K562 (cell line): Measurements from ENCODE around the gene ZNF629. TPM values are rescaled to one million over a fixed set of nuclear protein-coding genes. Genes with fewer than 3 reads are reported as not detected.
A peak's percentile ranks its signal among the peaks of the same experiment; 100 is the strongest.

Source experiments
- BRF2 ChIP-seq: IDR thresholded peaks from 3 replicates; pipeline ENCODE4 v1.6.1; 2011; ENCODE audit warnings: borderline replicate concordance, mild to moderate bottlenecking; ENCODE audit not compliant: insufficient read length, insufficient read depth
- C11orf30 ChIP-seq: fragments of 450-650 bp; IDR thresholded peaks from 2 replicates; pipeline ENCODE4 v1.6.1; 2016; ENCODE audit warnings: low read depth, mild to moderate bottlenecking
- E2F6 ChIP-seq, 2 experiments: IDR thresholded peaks; 2 replicates each; pipeline ENCODE4 v1.6.1; 2011; ENCODE audit warnings: borderline replicate concordance in 1 of 2, control low read depth in 1 of 2, low read depth in 1 of 2, low read length in 1 of 2, mild to moderate bottlenecking in 1 of 2, mixed read lengths in 1 of 2, moderate library complexity in 1 of 2; ENCODE audit not compliant: insufficient read depth in 1 of 2, insufficient read length in 1 of 2, poor library complexity in 1 of 2, severe bottlenecking in 1 of 2; ENCODE audit errors: extremely low read depth in 1 of 2
- EP300 ChIP-seq: IDR thresholded peaks from 2 replicates; pipeline ENCODE4 v1.6.1; 2012; ENCODE audit warnings: low read length, improper control_type of control experiment
- EZH2 ChIP-seq: IDR thresholded peaks from 2 replicates; pipeline ENCODE4 v1.6.1; 2012; ENCODE audit warnings: low read depth, mild to moderate bottlenecking, inconsistent platforms, low read length, borderline replicate concordance
- GATA2 ChIP-seq: sonication (generic); formaldehyde crosslinking; IDR thresholded peaks from 2 replicates; pipeline ENCODE4 v1.4.0; 2020; ENCODE audit warnings: mild to moderate bottlenecking, missing genetic modification reagents
- GTF2A2 ChIP-seq: IDR thresholded peaks from 2 replicates; pipeline ENCODE4 v1.6.1; 2016; ENCODE audit warnings: mild to moderate bottlenecking, missing genetic modification characterization, missing compliant biosample characterization
- HEY1 ChIP-seq: fragments of 250-450 bp; sonication (Bioruptor Pico); IDR thresholded peaks from 2 replicates; pipeline ENCODE4 v1.5.0; 2020; ENCODE audit warnings: mild to moderate bottlenecking, moderate library complexity, borderline replicate concordance
- MXD1 ChIP-seq: fragments of 250-450 bp; sonication (Bioruptor Pico); IDR thresholded peaks from 2 replicates; pipeline ENCODE4 v1.8.0; 2021; ENCODE audit warnings: borderline replicate concordance, mild to moderate bottlenecking, moderate library complexity; ENCODE audit not compliant: poor library complexity, severe bottlenecking
- PTTG1 ChIP-seq: fragments of 450-650 bp; IDR thresholded peaks from 2 replicates; pipeline ENCODE4 v1.6.1; 2016; ENCODE audit warnings: low read depth, mild to moderate bottlenecking, missing genetic modification characterization, missing compliant biosample characterization
- RBM34 ChIP-seq: fragments of 200-400 bp; formaldehyde crosslinking; IDR thresholded peaks from 2 replicates; pipeline ENCODE4 v1.6.1; 2018; ENCODE audit warnings: low read length, borderline replicate concordance; ENCODE audit not compliant: insufficient read depth
- TFAP4 ChIP-seq: sonication (generic); formaldehyde crosslinking; IDR thresholded peaks from 2 replicates; pipeline ENCODE4 v1.8.0; 2022; ENCODE audit warnings: missing genetic modification reagents, mild to moderate bottlenecking, moderate library complexity, borderline replicate concordance
- TSHZ1 ChIP-seq: fragments of 250-450 bp; sonication (Bioruptor Pico); IDR thresholded peaks from 2 replicates; pipeline ENCODE4 v1.4.0; 2020; ENCODE audit warnings: mild to moderate bottlenecking, moderate library complexity
- XRCC3 ChIP-seq: fragments of 450-650 bp; IDR thresholded peaks from 2 replicates; pipeline ENCODE4 v1.6.1; 2017; ENCODE audit warnings: mild to moderate bottlenecking, moderate library complexity
- YY1 ChIP-seq, 3 experiments: IDR thresholded peaks; 2 replicates each; pipeline ENCODE4 v1.6.1; 2011; ENCODE audit warnings: low read length in 2 of 3, mild to moderate bottlenecking in 2 of 3, moderate library complexity in 2 of 3, borderline replicate concordance in 1 of 3, control low read depth in 1 of 3, low read depth in 1 of 3; ENCODE audit not compliant: insufficient read depth in 3 of 3, insufficient replicate concordance in 2 of 3, control insufficient read depth in 1 of 3, insufficient read length in 1 of 3; ENCODE audit errors: extremely low read depth in 1 of 3
- ZNF253 ChIP-seq: fragments of 250-450 bp; sonication (Bioruptor Pico); conservative IDR thresholded peaks from 2 replicates; pipeline ENCODE4 v1.6.1; 2021; ENCODE audit warnings: mild to moderate bottlenecking
- ZNF436 ChIP-seq: fragments of 250-450, 450-650 bp; sonication (Bioruptor Pico); formaldehyde crosslinking; IDR thresholded peaks from 2 replicates; pipeline ENCODE4 v1.7.0; 2020; ENCODE audit warnings: mild to moderate bottlenecking
- polyA plus RNA-seq, 8 experiments: library from polyadenylated mRNA; depleted of rRNA in 4 of 8; stranded (reverse) in 5 of 8; unstranded in 3 of 8; fragments of >200 nt; fragmentation: Nextera tagmentation in 2 of 8; fragmentation: Illumina TruSeq in 1 of 8; extraction: Ambion mirVana in 2 of 8; extraction: Trizol in 1 of 8; gene quantifications; 2 replicates each; pipeline versions ENCODE4 v1.2.1 to v1.2.3, GENCODE V29; 2011 to 2014; ENCODE audit warnings: inconsistent platforms in 1 of 8, missing spikeins in 1 of 8
- total RNA-seq, 7 experiments: library from RNA; depleted of rRNA in 6 of 7; stranded (reverse); fragments of >200 nt in 6 of 7; fragmentation: Illumina TruSeq in 2 of 7; extraction: Trizol in 2 of 7; gene quantifications; 2 replicates each; pipeline versions ENCODE4 v1.2.1 to v1.2.3, GENCODE V29; 2011 to 2021; ENCODE audit warnings: low replicate concordance in 1 of 7

The ZNF629 gene
- total and polyA plus RNA-seq, 9 of the 15 experiments (the other 6 are each of a cell fraction or from before 2014, with no cell fraction given), result 0.44 to 18.8 (median 7.4) TPM

- peak; percentile 84 for TF ChIP-seq C11orf30
- no peak for TF ChIP-seq PTTG1 (tag)
- peak; percentile 35 for TF ChIP-seq MXD1 (CRISPR knock-in tag)
- no peak for TF ChIP-seq BRF2
- no peak for TF ChIP-seq XRCC3
- TF ChIP-seq ZNF253, result no peak
- TF ChIP-seq TSHZ1 (CRISPR knock-in tag), result no peak
- no peak for TF ChIP-seq ZNF436 (CRISPR knock-in tag)
- no peak for TF ChIP-seq GTF2A2 (tag)
- peak; percentile 76 for TF ChIP-seq TFAP4 (CRISPR knock-in tag)
- no peak for TF ChIP-seq GATA2 (CRISPR knock-in tag)
- no peak for TF ChIP-seq EZH2
- no peak for TF ChIP-seq HEY1 (CRISPR knock-in tag)
- TF ChIP-seq RBM34, result peak; percentile 49; the same call in 1 of the 2 replicates
- TF ChIP-seq E2F6 (IDR thresholded peaks at IDR 0.05; ENCODE audit: borderline replicate concordance in 1 of 2, extremely low read depth in 1 of 2, insufficient read depth in 1 of 2, insufficient read length in 1 of 2, low read depth in 1 of 2, low read length in 1 of 2, poor library complexity in 1 of 2, severe bottlenecking in 1 of 2), result peak; percentile 53 to 81
- TF ChIP-seq EP300, result no peak
- peak in 1 of 3 experiments; percentile 35 for TF ChIP-seq YY1 (IDR thresholded peaks at IDR 0.05; ENCODE audit: borderline replicate concordance in 1 of 3, control insufficient read depth in 1 of 3, extremely low read depth in 1 of 3, insufficient read depth in 3 of 3, insufficient read length in 1 of 3, insufficient replicate concordance in 2 of 3, low read depth in 1 of 3, low read length in 2 of 3)
Measured at GRCh38 chr16:30747799-30748633, 39.0 kb downstream of the ZNF629 start, which contains the start of gene PHKG2 (continued).
